SK-N-SH treated with all-trans-retinoic acid at 6 μM for 48 hours (cell line): ENCODE measurements around the gene ADCY5.

Experiments used
- ATAC-seq: fragments of 200-7000 bp; cut with Tn5 transposase; 3 replicates; pipeline ENCODE4 v1.9.1; 2020; ENCODE audit warnings: mild to moderate bottlenecking, moderate library complexity
- ARNTL ChIP-seq: fragments of 450-650 bp; formaldehyde crosslinking; IDR thresholded peaks from 2 replicates; pipeline ENCODE4 v1.5.0; 2020; ENCODE audit warnings: low read depth, mild to moderate bottlenecking, moderate library complexity, borderline replicate concordance
- BACH2 ChIP-seq: fragments of 250-450 bp; sonication (Bioruptor Pico); IDR thresholded peaks from 2 replicates; pipeline ENCODE4 v1.9.0; 2021; ENCODE audit warnings: mild to moderate bottlenecking, borderline replicate concordance
- CSDC2 ChIP-seq: fragments of 250-450 bp; sonication (Bioruptor Pico); IDR thresholded peaks from 2 replicates; pipeline ENCODE4 v1.5.0; 2020; ENCODE audit warnings: mild to moderate bottlenecking, moderate library complexity
- ESRRG ChIP-seq: fragments of 250-450 bp; sonication (Bioruptor Pico); IDR thresholded peaks from 2 replicates; pipeline ENCODE4 v1.6.1; 2021; ENCODE audit warnings: mild to moderate bottlenecking
- GLIS3 ChIP-seq: fragments of 250-450 bp; sonication (Bioruptor Pico); IDR thresholded peaks from 2 replicates; pipeline ENCODE4 v1.5.0; 2020; ENCODE audit warnings: mild to moderate bottlenecking, moderate library complexity
- ISL1 ChIP-seq: fragments of 250-450 bp; sonication (Bioruptor Pico); IDR thresholded peaks from 2 replicates; pipeline ENCODE4 v2.1.2; 2022; ENCODE audit warnings: mild to moderate bottlenecking, moderate library complexity
- OSR1 ChIP-seq: fragments of 250-450 bp; sonication (Bioruptor Pico); IDR thresholded peaks from 2 replicates; pipeline ENCODE4 v1.8.0; 2022; ENCODE audit warnings: moderate library complexity, mild to moderate bottlenecking, inconsistent platforms
- PPARA ChIP-seq: fragments of 250-450 bp; sonication (Bioruptor Pico); IDR thresholded peaks from 2 replicates; pipeline ENCODE4 v1.5.0; 2020; ENCODE audit warnings: mild to moderate bottlenecking, borderline replicate concordance
- RARB ChIP-seq: fragments of 250-450 bp; sonication (Bioruptor Pico); IDR thresholded peaks from 2 replicates; pipeline ENCODE4 v1.8.0; 2021; ENCODE audit warnings: mild to moderate bottlenecking, moderate library complexity
- SNAI2 ChIP-seq: fragments of 250-450 bp; sonication (Bioruptor Pico); IDR thresholded peaks from 2 replicates; pipeline ENCODE4 v1.5.0; 2020; ENCODE audit warnings: mild to moderate bottlenecking, moderate library complexity
- ZC3H10 ChIP-seq: fragments of 250-450 bp; sonication (Bioruptor Pico); IDR thresholded peaks from 2 replicates; pipeline ENCODE4 v1.5.1; 2021; ENCODE audit warnings: mild to moderate bottlenecking, moderate library complexity
- ZFP3 ChIP-seq: fragments of 250-450 bp; sonication (Bioruptor Pico); IDR thresholded peaks from 2 replicates; pipeline ENCODE4 v1.5.0; 2020; ENCODE audit warnings: mild to moderate bottlenecking, moderate library complexity
- ZFP30 ChIP-seq: fragments of 450-650 bp; formaldehyde crosslinking; IDR thresholded peaks from 2 replicates; pipeline ENCODE4 v1.5.0; 2022; ENCODE audit warnings: mild to moderate bottlenecking, moderate library complexity
- ZNF565 ChIP-seq: fragments of 450-650 bp; formaldehyde crosslinking; conservative IDR thresholded peaks from 2 replicates; pipeline ENCODE4 v1.5.0; 2020; ENCODE audit warnings: low read depth, mild to moderate bottlenecking, moderate library complexity
- ZNF70 ChIP-seq: fragments of 450-650 bp; formaldehyde crosslinking; IDR thresholded peaks from 2 replicates; pipeline ENCODE4 v1.5.0; 2020; ENCODE audit warnings: mild to moderate bottlenecking, moderate library complexity
- ZNF8 ChIP-seq: fragments of 450-650 bp; formaldehyde crosslinking; IDR thresholded peaks from 2 replicates; pipeline ENCODE4 v1.5.0; 2020; ENCODE audit warnings: mild to moderate bottlenecking, moderate library complexity
- TF ChIP-seq, protein P1 (sequence below): fragments of 250-450 bp; sonication (Bioruptor Pico); IDR thresholded peaks from 2 replicates; pipeline ENCODE4 v1.8.0; 2020; ENCODE audit warnings: mild to moderate bottlenecking, moderate library complexity, borderline replicate concordance
- TF ChIP-seq, protein P2 (sequence below): fragments of 250-450 bp; sonication (Bioruptor Pico); IDR thresholded peaks from 2 replicates; pipeline ENCODE4 v1.8.0; 2021; ENCODE audit warnings: low read depth, mild to moderate bottlenecking, moderate library complexity, borderline replicate concordance
- TF ChIP-seq, protein P3 (sequence below): fragments of 250-450 bp; sonication (Bioruptor Pico); IDR thresholded peaks from 2 replicates; pipeline ENCODE4 v1.5.1; 2020; ENCODE audit warnings: low read depth, mild to moderate bottlenecking, moderate library complexity
- TF ChIP-seq, protein P4 (sequence below): fragments of 250-450 bp; sonication (Bioruptor Pico); IDR thresholded peaks from 2 replicates; pipeline ENCODE4 v1.5.0; 2020; ENCODE audit warnings: mild to moderate bottlenecking, moderate library complexity
- TF ChIP-seq, protein P5 (sequence below): fragments of 250-450 bp; sonication (Bioruptor Pico); IDR thresholded peaks from 2 replicates; pipeline ENCODE4 v1.5.1; 2021; ENCODE audit warnings: mild to moderate bottlenecking, moderate library complexity

The ADCY5 gene

DNA sequence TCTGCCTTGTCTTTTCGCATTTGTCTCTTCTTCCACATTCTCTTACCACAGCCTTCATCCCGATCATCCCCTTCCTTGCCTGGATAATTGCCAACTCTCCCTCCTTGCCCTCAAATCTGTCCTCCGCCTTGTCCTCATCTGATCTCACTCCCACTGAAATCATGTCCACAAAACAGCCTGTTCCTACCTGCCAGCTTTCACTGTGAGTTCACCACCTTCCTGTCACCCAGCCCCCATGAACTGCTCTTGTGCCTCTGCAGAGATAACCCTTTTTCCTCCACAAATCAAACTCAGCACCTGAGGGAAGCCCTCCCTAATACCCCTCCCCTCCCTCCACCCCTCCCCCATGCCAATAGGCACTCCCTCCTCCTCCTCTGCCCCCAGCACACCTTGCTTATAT, 4.8 kb upstream of the ADCY5 start:
- TF ChIP-seq PPARA (CRISPR knock-in tag): no peak
- no peak for TF ChIP-seq ISL1
- no peak for TF ChIP-seq ARNTL (CRISPR knock-in tag)
- no peak for TF ChIP-seq ZC3H10 (CRISPR knock-in tag)
- TF ChIP-seq, protein P1, sequence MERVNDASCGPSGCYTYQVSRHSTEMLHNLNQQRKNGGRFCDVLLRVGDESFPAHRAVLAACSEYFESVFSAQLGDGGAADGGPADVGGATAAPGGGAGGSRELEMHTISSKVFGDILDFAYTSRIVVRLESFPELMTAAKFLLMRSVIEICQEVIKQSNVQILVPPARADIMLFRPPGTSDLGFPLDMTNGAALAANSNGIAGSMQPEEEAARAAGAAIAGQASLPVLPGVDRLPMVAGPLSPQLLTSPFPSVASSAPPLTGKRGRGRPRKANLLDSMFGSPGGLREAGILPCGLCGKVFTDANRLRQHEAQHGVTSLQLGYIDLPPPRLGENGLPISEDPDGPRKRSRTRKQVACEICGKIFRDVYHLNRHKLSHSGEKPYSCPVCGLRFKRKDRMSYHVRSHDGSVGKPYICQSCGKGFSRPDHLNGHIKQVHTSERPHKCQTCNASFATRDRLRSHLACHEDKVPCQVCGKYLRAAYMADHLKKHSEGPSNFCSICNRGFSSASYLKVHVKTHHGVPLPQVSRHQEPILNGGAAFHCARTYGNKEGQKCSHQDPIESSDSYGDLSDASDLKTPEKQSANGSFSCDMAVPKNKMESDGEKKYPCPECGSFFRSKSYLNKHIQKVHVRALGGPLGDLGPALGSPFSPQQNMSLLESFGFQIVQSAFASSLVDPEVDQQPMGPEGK (CRISPR knock-in tag): no peak
- TF ChIP-seq, protein P2, sequence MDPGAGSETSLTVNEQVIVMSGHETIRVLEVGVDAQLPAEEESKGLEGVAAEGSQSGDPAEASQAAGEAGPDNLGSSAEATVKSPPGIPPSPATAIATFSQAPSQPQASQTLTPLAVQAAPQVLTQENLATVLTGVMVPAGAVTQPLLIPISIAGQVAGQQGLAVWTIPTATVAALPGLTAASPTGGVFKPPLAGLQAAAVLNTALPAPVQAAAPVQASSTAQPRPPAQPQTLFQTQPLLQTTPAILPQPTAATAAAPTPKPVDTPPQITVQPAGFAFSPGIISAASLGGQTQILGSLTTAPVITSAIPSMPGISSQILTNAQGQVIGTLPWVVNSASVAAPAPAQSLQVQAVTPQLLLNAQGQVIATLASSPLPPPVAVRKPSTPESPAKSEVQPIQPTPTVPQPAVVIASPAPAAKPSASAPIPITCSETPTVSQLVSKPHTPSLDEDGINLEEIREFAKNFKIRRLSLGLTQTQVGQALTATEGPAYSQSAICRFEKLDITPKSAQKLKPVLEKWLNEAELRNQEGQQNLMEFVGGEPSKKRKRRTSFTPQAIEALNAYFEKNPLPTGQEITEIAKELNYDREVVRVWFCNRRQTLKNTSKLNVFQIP (CRISPR knock-in tag): no peak
- TF ChIP-seq ZNF8 (CRISPR knock-in tag): no peak
- no peak for TF ChIP-seq ESRRG (CRISPR knock-in tag)
- TF ChIP-seq BACH2 (CRISPR knock-in tag): no peak
- TF ChIP-seq ZFP3 (CRISPR knock-in tag): no peak
- no peak for TF ChIP-seq GLIS3
- no peak for TF ChIP-seq OSR1 (CRISPR knock-in tag)
- TF ChIP-seq, protein P3, sequence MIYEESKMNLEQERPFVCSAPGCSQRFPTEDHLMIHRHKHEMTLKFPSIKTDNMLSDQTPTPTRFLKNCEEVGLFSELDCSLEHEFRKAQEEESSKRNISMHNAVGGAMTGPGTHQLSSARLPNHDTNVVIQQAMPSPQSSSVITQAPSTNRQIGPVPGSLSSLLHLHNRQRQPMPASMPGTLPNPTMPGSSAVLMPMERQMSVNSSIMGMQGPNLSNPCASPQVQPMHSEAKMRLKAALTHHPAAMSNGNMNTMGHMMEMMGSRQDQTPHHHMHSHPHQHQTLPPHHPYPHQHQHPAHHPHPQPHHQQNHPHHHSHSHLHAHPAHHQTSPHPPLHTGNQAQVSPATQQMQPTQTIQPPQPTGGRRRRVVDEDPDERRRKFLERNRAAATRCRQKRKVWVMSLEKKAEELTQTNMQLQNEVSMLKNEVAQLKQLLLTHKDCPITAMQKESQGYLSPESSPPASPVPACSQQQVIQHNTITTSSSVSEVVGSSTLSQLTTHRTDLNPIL (CRISPR knock-in tag): no peak
- TF ChIP-seq SNAI2: no peak
- TF ChIP-seq, protein P4, sequence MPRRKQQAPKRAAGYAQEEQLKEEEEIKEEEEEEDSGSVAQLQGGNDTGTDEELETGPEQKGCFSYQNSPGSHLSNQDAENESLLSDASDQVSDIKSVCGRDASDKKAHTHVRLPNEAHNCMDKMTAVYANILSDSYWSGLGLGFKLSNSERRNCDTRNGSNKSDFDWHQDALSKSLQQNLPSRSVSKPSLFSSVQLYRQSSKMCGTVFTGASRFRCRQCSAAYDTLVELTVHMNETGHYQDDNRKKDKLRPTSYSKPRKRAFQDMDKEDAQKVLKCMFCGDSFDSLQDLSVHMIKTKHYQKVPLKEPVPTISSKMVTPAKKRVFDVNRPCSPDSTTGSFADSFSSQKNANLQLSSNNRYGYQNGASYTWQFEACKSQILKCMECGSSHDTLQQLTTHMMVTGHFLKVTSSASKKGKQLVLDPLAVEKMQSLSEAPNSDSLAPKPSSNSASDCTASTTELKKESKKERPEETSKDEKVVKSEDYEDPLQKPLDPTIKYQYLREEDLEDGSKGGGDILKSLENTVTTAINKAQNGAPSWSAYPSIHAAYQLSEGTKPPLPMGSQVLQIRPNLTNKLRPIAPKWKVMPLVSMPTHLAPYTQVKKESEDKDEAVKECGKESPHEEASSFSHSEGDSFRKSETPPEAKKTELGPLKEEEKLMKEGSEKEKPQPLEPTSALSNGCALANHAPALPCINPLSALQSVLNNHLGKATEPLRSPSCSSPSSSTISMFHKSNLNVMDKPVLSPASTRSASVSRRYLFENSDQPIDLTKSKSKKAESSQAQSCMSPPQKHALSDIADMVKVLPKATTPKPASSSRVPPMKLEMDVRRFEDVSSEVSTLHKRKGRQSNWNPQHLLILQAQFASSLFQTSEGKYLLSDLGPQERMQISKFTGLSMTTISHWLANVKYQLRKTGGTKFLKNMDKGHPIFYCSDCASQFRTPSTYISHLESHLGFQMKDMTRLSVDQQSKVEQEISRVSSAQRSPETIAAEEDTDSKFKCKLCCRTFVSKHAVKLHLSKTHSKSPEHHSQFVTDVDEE: no peak
- no peak for TF ChIP-seq RARB
- no peak for ATAC-seq

DNA sequence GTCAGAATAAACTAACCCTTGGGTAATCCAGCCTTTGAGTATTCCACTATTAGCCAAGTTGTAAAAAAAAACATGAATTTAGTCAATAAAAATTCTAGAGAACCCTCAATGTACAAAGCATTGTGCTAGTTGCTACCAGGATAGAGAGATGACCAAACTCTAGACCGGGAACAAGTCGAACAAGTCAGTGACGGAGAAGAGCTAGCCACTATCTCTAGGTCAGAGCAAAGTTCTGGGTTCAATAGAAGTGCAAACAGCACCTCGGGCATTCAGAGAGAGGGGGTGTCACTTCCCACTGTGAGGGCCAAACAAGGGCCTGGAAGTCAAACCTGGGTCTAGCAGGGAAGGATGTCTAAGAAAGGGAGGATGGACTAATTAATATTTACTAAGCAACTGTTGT, 2.3 kb upstream of the ADCY5 start:
- ATAC-seq: no peak
- TF ChIP-seq GLIS3: no peak
- no peak for TF ChIP-seq SNAI2

DNA sequence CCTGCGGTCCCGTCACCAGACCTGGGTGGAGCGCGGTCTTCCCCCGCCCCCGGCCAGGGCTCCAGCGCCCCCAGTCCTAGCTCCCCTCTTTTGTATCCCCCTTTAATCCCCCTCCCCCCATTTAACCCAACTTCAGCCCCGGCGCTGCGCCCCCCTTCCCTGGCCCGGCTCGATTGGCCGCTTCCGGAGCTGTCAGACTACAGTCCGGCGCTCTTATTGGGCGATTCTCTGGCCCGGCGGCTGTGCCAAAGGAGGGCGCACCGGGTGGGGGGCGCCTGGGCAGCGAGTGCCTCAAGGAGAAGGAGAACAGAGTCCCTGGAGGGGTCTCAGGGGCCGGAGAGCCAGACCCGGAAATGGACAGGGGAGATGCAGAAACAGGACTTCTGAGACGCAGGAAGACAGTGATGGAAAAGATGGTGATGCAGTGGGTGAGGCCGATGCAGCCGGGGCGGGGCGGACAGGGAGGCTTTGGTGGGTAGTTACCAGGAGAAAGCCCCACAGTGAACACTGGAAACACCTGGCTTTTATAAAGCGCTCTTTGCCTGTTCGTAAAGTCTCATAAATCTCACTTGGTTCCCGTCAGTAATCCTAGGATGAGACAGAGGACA, 1.2 kb upstream of the ADCY5 start:
- ATAC-seq: peak; percentile 50
- TF ChIP-seq, protein P4: no peak
- TF ChIP-seq ARNTL (CRISPR knock-in tag) (no peak), OSR1 (CRISPR knock-in tag) (no peak), RARB (no peak), ZC3H10 (CRISPR knock-in tag) (no peak), ZNF565 (CRISPR knock-in tag) (no peak), ZFP30 (no peak), ZNF8 (CRISPR knock-in tag) (no peak), ISL1 (no peak), SNAI2 (no peak), BACH2 (CRISPR knock-in tag) (no peak), CSDC2 (CRISPR knock-in tag) (no peak), ESRRG (CRISPR knock-in tag) (no peak), ZNF70 (no peak)
- TF ChIP-seq, protein P3 (CRISPR knock-in tag): no peak
- TF ChIP-seq, protein P5, sequence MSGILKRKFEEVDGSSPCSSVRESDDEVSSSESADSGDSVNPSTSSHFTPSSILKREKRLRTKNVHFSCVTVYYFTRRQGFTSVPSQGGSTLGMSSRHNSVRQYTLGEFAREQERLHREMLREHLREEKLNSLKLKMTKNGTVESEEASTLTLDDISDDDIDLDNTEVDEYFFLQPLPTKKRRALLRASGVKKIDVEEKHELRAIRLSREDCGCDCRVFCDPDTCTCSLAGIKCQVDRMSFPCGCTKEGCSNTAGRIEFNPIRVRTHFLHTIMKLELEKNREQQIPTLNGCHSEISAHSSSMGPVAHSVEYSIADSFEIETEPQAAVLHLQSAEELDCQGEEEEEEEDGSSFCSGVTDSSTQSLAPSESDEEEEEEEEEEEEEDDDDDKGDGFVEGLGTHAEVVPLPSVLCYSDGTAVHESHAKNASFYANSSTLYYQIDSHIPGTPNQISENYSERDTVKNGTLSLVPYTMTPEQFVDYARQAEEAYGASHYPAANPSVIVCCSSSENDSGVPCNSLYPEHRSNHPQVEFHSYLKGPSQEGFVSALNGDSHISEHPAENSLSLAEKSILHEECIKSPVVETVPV: no peak
- TF ChIP-seq, protein P1 (CRISPR knock-in tag): no peak
